Measurements from ENCODE around the gene FAM53B.
"Not testable (repeated sequence)": the region's sequence is repeated elsewhere in the genome, so short reads cannot be mapped to it uniquely, and the experiment has no call there.

FAM53B gene

GRCh38 chr10:124592736-124593430 is 151.3 kb downstream of the FAM53B start:
- no peak for DNase-seq

- DNase-seq: no peak
These were observed 152.1 kb downstream of the FAM53B start for GRCh38 chr10:124592101-124592500.

GRCh38 chr10:124591123-124591495 is 153.1 kb downstream of the FAM53B start:
- DNase-seq: no peak

GRCh38 chr10:124590216-124591122 is 153.7 kb downstream of the FAM53B start:
- no peak for DNase-seq

GRCh38 chr10:124589491-124590041 is 154.6 kb downstream of the FAM53B start:
- DNase-seq: no peak

- DNase-seq: no peak
These were observed 155.3 kb downstream of the FAM53B start for GRCh38 chr10:124588736-124589490.

- DNase-seq: not testable (repeated sequence)
These were observed 155.8 kb downstream of the FAM53B start for GRCh38 chr10:124588341-124588735.

GRCh38 chr10:124587811-124588211 is 156.4 kb downstream of the FAM53B start:
- no peak for DNase-seq

- no peak for DNase-seq
These were observed 158.0 kb downstream of the FAM53B start for GRCh38 chr10:124586142-124586541.

GRCh38 chr10:124579011-124579399 is 165.2 kb downstream of the FAM53B start:
- DNase-seq: no peak

GRCh38 chr10:124578231-124579010 is 165.8 kb downstream of the FAM53B start:
- DNase-seq: no peak

- no peak for DNase-seq
These were observed 166.5 kb downstream of the FAM53B start for GRCh38 chr10:124577651-124578050.

GRCh38 chr10:124576526-124577420 is 167.4 kb downstream of the FAM53B start:
- DNase-seq: no peak

GRCh38 chr10:124575107-124576035 is 168.8 kb downstream of the FAM53B start:
- no peak for DNase-seq

- DNase-seq: no peak
These were observed 169.6 kb downstream of the FAM53B start for GRCh38 chr10:124574456-124575070.

GRCh38 chr10:124573726-124574455 is 170.3 kb downstream of the FAM53B start:
- no peak for DNase-seq

GRCh38 chr10:124572751-124573150 is 171.4 kb downstream of the FAM53B start:
- no peak for DNase-seq

- no peak for DNase-seq
These were observed 173.5 kb downstream of the FAM53B start for GRCh38 chr10:124570646-124571045.

Measured in activated CD4-positive, alpha-beta T cell treated with anti-CD3 and anti-CD28 coated beads for 1 hour (primary cell).